GM13977 (cell line): ENCODE data around the gene HMGB2.

Experiments
- DNase-seq: peaks from one replicate; pipeline ENCODE4 v3.0.0; 2012; ENCODE audit warnings: low spot score
- in situ Hi-C: fragments of 300-500 bp; cut with MboI; formaldehyde crosslinking; loops from one replicate; pipeline ENCODE4 v1.12.0; 2022; ENCODE audit warnings: low sequenced_read_pairs, low pct_unique_long_range_greater_than_20kb, mixed read lengths, inconsistent platforms; ENCODE audit not compliant: unreplicated experiment
- TF ChIP-seq, protein P1 (sequence below): IDR thresholded peaks from 2 replicates; pipeline ENCODE4 v1.5.1; 2012; ENCODE audit warnings: mild to moderate bottlenecking, control low read depth; ENCODE audit not compliant: insufficient read depth; ENCODE audit errors: extremely low read depth, missing control alignments

Gene HMGB2

DNA sequence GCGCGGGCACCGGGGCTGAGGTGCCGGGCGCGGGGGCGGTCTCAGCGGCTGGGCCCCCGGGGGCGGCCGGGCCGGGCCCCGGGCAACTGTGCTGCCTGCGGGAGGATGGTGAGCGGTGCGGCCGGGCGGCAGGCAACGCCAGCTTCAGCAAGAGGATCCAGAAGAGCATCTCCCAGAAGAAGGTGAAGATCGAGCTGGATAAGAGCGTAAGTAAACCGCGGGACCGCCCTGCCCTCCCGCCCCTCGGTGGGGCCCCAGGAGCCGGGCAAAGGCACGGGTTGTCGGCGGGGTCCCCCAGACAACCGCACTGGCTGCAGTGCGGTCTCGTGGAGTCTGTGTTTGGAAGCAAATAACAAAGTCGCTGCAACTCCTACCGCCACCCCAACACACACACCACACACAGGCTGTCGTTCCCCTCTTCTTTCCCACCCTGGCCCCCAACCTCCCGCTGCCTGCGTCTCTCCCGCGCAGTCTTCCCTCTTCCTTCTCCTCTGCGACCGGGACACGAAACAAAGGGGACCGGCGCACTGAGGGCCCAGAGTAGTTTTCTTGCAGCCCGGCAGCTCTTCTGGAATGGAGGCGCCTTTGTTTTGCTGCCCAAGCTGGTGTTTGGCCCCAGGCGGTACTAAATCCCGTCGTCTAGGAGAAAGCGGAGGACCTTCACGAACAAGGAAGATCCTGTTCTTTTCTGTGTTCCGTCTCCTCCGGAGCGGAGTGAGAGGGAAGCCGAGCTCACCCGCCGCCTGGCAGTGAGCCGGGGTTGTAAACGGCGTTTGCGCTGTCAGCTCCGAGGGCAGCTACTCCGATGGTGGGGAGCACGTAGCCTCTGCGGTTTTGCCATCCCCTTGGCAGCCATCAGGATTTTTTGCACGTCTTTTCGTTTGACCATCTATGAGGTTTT lies 37.4 kb upstream of the HMGB2 start:
- TF ChIP-seq, protein P1, sequence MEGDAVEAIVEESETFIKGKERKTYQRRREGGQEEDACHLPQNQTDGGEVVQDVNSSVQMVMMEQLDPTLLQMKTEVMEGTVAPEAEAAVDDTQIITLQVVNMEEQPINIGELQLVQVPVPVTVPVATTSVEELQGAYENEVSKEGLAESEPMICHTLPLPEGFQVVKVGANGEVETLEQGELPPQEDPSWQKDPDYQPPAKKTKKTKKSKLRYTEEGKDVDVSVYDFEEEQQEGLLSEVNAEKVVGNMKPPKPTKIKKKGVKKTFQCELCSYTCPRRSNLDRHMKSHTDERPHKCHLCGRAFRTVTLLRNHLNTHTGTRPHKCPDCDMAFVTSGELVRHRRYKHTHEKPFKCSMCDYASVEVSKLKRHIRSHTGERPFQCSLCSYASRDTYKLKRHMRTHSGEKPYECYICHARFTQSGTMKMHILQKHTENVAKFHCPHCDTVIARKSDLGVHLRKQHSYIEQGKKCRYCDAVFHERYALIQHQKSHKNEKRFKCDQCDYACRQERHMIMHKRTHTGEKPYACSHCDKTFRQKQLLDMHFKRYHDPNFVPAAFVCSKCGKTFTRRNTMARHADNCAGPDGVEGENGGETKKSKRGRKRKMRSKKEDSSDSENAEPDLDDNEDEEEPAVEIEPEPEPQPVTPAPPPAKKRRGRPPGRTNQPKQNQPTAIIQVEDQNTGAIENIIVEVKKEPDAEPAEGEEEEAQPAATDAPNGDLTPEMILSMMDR = no peak
- in situ Hi-C loops = no loop called here
- peak; percentile 42 for DNase-seq

DNA sequence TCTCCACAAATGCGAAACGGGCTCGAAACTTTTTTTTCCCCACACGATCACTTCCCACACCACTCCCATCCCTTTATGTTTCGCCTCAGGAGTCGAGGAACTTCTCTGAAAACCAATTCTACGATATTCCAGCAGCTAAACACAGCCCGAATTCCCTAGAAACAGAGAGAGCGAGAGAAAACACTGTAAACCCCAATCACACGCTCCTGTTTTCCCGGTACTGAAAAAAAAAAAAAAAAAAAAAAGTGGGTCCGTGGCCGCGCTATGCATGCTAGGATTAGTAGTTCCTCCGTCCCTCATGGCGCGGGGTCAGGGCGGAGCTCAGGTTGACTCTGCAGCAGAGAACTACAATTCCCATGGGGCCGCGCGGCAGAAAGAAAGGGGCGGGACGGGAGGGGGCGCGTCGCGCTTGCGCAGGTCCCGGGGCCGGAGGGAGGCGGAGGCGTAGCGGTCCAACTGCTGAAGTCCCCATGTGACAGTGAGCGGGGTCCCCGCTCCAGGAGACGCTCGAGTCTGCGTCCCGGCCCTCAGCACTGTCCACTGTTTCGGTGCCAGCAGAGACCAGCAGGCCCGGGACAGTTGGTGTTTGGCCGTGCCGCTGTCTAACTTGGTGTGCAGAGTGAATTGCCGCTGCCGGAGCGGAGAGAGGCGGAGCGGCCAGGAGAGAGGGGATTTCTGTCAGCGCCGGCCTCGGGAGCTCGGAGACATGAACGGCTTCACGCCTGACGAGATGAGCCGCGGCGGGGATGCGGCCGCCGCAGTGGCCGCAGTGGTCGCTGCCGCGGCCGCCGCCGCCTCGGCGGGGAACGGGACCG lies 36.5 kb upstream of the HMGB2 start, which contains the start of gene SAP30:
Gene SAP30, plus strand, starts transcription at position 478 of the 815 bp plus-strand sequence. Its CDS starts 229 bp downstream, at position 707.
- peak; percentile 94 for DNase-seq
- TF ChIP-seq, protein P1 = no peak
- in situ Hi-C loops = no loop called here

DNA sequence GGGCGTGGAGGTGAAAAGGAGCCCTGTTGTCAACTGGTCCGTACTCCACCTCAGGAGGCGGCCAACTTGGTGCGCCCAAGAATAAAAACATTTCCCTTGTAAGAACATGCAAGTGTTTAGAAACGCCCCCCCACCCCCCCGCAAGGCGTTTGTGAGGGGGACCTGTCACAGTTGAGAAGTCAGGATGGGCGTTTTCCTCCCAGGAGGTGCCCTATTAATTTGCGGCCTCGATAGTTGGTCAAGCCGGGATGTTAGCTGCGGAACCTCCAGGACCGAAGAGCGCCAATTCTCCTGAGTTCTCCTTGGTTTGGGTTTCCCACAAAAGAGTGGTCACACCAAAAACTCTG lies 35.9 kb upstream of the HMGB2 start:
- DNase-seq = peak; percentile 47
- TF ChIP-seq, protein P1 = no peak
- in situ Hi-C loops = no loop called here

DNA sequence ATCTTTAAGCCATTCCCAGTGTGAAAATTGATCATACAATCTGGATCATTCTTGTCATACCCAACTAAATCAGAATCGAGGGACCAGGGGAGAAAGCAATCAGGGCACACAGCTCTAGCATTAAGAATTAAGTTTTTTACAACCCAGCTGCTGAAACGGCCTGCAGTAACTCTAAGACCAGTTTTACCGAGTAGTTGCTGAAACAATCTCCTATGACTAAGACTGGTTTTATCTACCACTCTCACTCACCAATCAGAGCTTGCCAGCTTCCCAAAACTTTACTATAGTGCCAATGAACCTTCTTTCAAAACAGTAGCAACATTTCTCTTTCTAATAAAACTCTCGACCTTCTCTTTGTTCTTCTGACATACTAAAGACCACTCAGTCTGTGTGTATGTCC lies 33.8 kb upstream of the HMGB2 start:
- TF ChIP-seq, protein P1 = no peak
- no peak for DNase-seq
- in situ Hi-C loops = no loop called here

DNA sequence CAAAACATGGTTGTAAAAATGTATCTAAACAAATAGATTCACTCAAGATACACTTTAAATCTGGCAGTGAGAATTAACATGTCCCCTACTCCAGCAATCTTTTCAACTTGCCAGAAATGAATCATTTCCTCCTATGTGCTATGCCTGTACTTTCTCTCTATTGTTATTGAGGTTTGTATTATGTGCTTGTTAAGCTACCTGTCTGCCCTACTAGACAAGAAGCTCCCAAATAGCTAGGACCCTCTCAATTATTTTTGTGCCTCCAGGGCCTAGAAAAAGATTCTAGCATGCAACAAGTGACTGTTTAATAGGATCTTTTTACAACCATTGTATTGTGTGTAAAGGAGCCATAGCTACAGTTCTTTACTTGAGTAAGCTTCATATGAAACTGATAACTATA lies 33.1 kb upstream of the HMGB2 start:
- TF ChIP-seq, protein P1 = no peak
- DNase-seq = peak; percentile 25
- in situ Hi-C loops = no loop called here

DNA sequence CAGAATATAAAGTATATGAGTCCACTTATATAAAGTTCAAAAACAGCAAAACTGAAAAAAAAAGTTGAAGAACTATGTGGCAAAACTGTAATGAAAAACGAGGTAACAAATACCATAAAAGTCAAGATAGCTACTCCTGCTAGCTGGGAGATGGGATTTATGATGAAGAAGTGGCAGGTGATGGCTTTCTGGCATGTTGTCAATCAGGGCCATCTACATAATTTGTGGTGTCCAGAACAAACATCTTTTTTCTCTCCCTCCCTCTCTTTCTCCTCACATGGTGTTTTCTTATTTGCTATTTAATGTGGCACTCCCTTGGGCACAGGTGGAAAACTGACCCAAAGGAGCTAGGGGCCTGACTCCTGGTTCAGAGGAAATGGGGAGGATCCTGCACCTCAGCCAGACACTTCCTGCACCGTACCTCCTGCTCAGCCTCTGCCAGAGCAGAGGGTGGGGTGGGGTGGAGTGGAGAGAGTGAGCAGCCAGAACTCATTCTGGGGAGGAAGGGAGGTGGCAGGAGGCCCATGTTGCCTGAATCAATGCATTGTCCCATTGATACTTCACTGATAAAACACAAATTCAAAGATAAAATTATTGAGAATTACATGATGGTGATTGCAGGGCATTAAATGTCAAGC lies 31.3 kb upstream of the HMGB2 start:
- in situ Hi-C loops = no loop called here
- no peak for DNase-seq
- TF ChIP-seq, protein P1 = no peak
